Cerebellar cortex (tissue), 1 donor: ENCODE results near the gene ATRNL1.
"Not testable (repeated sequence)": the region's sequence is repeated elsewhere in the genome, so short reads cannot be mapped to it uniquely, and the experiment has no call there.

Experiments used
- DNase-seq: peaks from one replicate; pipeline ENCODE4 v3.0.0-alpha.2; 2015; ENCODE audit warnings: low spot score

ATRNL1 gene

GRCh38 chr10:115422624-115423023 lies 329.5 kb downstream of the ATRNL1 start:
- no peak for DNase-seq

- no peak for DNase-seq
These were observed 334.4 kb downstream of the ATRNL1 start for GRCh38 chr10:115427611-115428010.

GRCh38 chr10:115432188-115432819 lies 339.1 kb downstream of the ATRNL1 start:
- no peak for DNase-seq

- no peak for DNase-seq
These were observed 343.8 kb downstream of the ATRNL1 start for GRCh38 chr10:115436999-115437398.

- DNase-seq: no peak
These were observed 348.9 kb downstream of the ATRNL1 start for GRCh38 chr10:115441907-115442545.

- DNase-seq: no peak
These were observed 363.6 kb downstream of the ATRNL1 start for GRCh38 chr10:115456812-115457211.

GRCh38 chr10:115483294-115483693 lies 390.1 kb downstream of the ATRNL1 start:
- DNase-seq: no peak

GRCh38 chr10:115491526-115492140 lies 398.5 kb downstream of the ATRNL1 start:
- DNase-seq: no peak

GRCh38 chr10:115503546-115503945 lies 410.4 kb downstream of the ATRNL1 start:
- no peak for DNase-seq

GRCh38 chr10:115514895-115515294 lies 421.7 kb downstream of the ATRNL1 start:
- DNase-seq: no peak

GRCh38 chr10:115525141-115525540 lies 432.0 kb downstream of the ATRNL1 start:
- DNase-seq: no peak

GRCh38 chr10:115527682-115528081 lies 434.5 kb downstream of the ATRNL1 start:
- DNase-seq: not testable (repeated sequence)

- DNase-seq: not testable (repeated sequence)
These were observed 443.2 kb downstream of the ATRNL1 start for GRCh38 chr10:115536401-115536800.

GRCh38 chr10:115539142-115539762 lies 446.1 kb downstream of the ATRNL1 start:
- no peak for DNase-seq

GRCh38 chr10:115555887-115556402 lies 462.8 kb downstream of the ATRNL1 start:
- no peak for DNase-seq

GRCh38 chr10:115558252-115558651 lies 465.1 kb downstream of the ATRNL1 start:
- DNase-seq: no peak

- DNase-seq: no peak
These were observed 473.7 kb downstream of the ATRNL1 start for GRCh38 chr10:115566867-115567266.

- no peak for DNase-seq
These were observed 479.7 kb downstream of the ATRNL1 start for GRCh38 chr10:115572740-115573455.

GRCh38 chr10:115580239-115580638 lies 487.1 kb downstream of the ATRNL1 start:
- no peak for DNase-seq

GRCh38 chr10:115593060-115593459 lies 499.9 kb downstream of the ATRNL1 start:
- DNase-seq: no peak

- DNase-seq: no peak
These were observed 511.5 kb downstream of the ATRNL1 start for GRCh38 chr10:115604627-115605026.

GRCh38 chr10:115606086-115606485 lies 512.9 kb downstream of the ATRNL1 start:
- DNase-seq: no peak
